ENCODE data around the gene HTR2C. TPM values are rescaled to one million over a fixed set of nuclear protein-coding genes. Genes with fewer than 3 reads are reported as not detected.
"Not testable (repeated sequence)": the region's sequence is repeated elsewhere in the genome, so short reads cannot be mapped to it uniquely, and the experiment has no call there.

Gene HTR2C
- polyA plus RNA-seq, 1 donor from 2014 or later, result 8.6 TPM

DNA sequence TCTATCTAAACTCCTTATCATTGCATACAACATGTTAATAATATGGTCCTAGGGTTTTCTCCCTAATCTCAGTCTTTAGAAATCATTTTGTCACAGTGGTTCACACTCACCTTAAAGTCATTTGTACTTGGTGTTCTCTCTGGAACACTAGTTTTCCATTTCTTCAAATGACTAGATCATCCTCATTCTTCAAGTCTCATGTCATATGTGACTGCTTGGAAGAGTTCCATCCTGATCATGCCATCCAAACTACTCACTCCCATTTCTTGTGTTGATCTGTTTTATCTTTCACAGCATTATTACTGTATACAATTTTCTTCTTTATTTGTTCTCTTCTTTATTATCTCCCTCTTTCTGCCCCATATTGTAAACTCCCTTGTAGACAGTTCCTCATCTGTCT is 66.5 kb downstream of the HTR2C start:
- Histone ChIP-seq H2AFZ (ENCODE audit: low read depth, low read length) (no peak overlapping the region), H3K79me2 (replicated peaks; ENCODE audit: insufficient read depth, low read length) (no peaks in the 10 kb centered on the region), H3K9me3 (ENCODE audit: low read length) (no peaks in the 10 kb centered on the region), H3K9ac (ENCODE audit: low read length) (no peak overlapping the region), H3K27me3 (ENCODE audit: insufficient read depth, low read depth, low read length) (no peaks in the 10 kb centered on the region), H3K9me2 (ENCODE audit: insufficient read depth, low read length) (no peaks in the 10 kb centered on the region), H3K4me2 (ENCODE audit: low read length) (no peak overlapping the region), H4K20me1 (ENCODE audit: insufficient read depth) (no peaks in the 10 kb centered on the region), H3K36me3 (ENCODE audit: insufficient read depth, low read length) (no peaks in the 10 kb centered on the region), H3F3A (ENCODE audit: insufficient read depth, low read length, poor library complexity, severe bottlenecking) (no peaks in the 10 kb centered on the region), H3K27ac (ENCODE audit: low read length) (no peak overlapping the region), H3K4me3 (ENCODE audit: low read length) (no peak overlapping the region)
- no peak for TF ChIP-seq MXI1 (conservative IDR thresholded peaks at IDR 0.05; ENCODE audit: poor library complexity, severe bottlenecking)
- no peak for TF ChIP-seq EZH2 (IDR thresholded peaks at IDR 0.05; ENCODE audit: borderline replicate concordance, insufficient read depth, low read length, poor library complexity, severe bottlenecking)
- TF ChIP-seq TAF1 (IDR thresholded peaks at IDR 0.05; ENCODE audit: low read depth), result no peak
- no peak for TF ChIP-seq RAD21 (conservative IDR thresholded peaks at IDR 0.05)
- TF ChIP-seq EP300 (conservative IDR thresholded peaks at IDR 0.05; ENCODE audit: poor library complexity, severe bottlenecking), result no peak
- TF ChIP-seq POLR2AphosphoS5 (IDR thresholded peaks at IDR 0.05), result no peak

DNA sequence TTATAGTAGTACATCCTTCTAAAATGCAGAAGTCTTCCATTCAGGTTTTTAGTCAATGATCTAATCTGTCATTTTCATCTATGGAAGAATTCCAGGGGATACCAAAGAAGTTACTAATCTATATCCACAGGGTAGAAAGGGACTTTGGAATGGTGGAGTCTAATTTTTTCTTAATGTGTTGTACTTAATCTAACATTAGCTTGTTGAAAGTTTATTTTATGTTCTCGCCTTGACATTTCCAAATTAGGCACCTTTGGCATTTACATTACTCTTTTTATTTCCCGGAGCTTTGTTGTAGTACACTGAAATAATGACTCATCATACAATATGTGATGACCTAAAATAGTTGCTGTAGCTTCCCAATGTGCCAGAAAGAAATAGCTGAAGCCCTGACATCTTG is 91.5 kb downstream of the HTR2C start:
- Histone ChIP-seq H3K9me3 (ENCODE audit: low read length) (no peaks in the 10 kb centered on the region), H3K9ac (ENCODE audit: low read length) (no peak overlapping the region), H3K27me3 (ENCODE audit: insufficient read depth, low read depth, low read length) (no peaks in the 10 kb centered on the region), H3K27ac (ENCODE audit: low read length) (no peak overlapping the region), H3K79me2 (replicated peaks; ENCODE audit: insufficient read depth, low read length) (no peaks in the 10 kb centered on the region), H3K4me3 (ENCODE audit: low read length) (no peak overlapping the region), H3K4me2 (ENCODE audit: low read length) (no peak overlapping the region), H3K9me2 (ENCODE audit: insufficient read depth, low read length) (no peaks in the 10 kb centered on the region), H4K20me1 (ENCODE audit: insufficient read depth) (no peaks in the 10 kb centered on the region), H2AFZ (ENCODE audit: low read depth, low read length) (no peak overlapping the region), H3K36me3 (ENCODE audit: insufficient read depth, low read length) (no peaks in the 10 kb centered on the region), H3F3A (ENCODE audit: insufficient read depth, low read length, poor library complexity, severe bottlenecking) (no peaks in the 10 kb centered on the region)
- TF ChIP-seq RAD21 (conservative IDR thresholded peaks at IDR 0.05), result no peak
- no peak for TF ChIP-seq POLR2AphosphoS5 (IDR thresholded peaks at IDR 0.05)
- no peak for TF ChIP-seq EP300 (conservative IDR thresholded peaks at IDR 0.05; ENCODE audit: poor library complexity, severe bottlenecking)
- TF ChIP-seq TAF1 (IDR thresholded peaks at IDR 0.05; ENCODE audit: low read depth), result no peak
- TF ChIP-seq MXI1 (conservative IDR thresholded peaks at IDR 0.05; ENCODE audit: poor library complexity, severe bottlenecking), result no peak
- TF ChIP-seq SMC3 (conservative IDR thresholded peaks at IDR 0.05; ENCODE audit: poor library complexity), result no peak
- no peak for TF ChIP-seq EZH2 (IDR thresholded peaks at IDR 0.05; ENCODE audit: borderline replicate concordance, insufficient read depth, low read length, poor library complexity, severe bottlenecking)
- TF ChIP-seq, protein P1, sequence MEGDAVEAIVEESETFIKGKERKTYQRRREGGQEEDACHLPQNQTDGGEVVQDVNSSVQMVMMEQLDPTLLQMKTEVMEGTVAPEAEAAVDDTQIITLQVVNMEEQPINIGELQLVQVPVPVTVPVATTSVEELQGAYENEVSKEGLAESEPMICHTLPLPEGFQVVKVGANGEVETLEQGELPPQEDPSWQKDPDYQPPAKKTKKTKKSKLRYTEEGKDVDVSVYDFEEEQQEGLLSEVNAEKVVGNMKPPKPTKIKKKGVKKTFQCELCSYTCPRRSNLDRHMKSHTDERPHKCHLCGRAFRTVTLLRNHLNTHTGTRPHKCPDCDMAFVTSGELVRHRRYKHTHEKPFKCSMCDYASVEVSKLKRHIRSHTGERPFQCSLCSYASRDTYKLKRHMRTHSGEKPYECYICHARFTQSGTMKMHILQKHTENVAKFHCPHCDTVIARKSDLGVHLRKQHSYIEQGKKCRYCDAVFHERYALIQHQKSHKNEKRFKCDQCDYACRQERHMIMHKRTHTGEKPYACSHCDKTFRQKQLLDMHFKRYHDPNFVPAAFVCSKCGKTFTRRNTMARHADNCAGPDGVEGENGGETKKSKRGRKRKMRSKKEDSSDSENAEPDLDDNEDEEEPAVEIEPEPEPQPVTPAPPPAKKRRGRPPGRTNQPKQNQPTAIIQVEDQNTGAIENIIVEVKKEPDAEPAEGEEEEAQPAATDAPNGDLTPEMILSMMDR (IDR thresholded peaks at IDR 0.05; ENCODE audit: poor library complexity, severe bottlenecking), result no peak
- TF ChIP-seq, protein P2, sequence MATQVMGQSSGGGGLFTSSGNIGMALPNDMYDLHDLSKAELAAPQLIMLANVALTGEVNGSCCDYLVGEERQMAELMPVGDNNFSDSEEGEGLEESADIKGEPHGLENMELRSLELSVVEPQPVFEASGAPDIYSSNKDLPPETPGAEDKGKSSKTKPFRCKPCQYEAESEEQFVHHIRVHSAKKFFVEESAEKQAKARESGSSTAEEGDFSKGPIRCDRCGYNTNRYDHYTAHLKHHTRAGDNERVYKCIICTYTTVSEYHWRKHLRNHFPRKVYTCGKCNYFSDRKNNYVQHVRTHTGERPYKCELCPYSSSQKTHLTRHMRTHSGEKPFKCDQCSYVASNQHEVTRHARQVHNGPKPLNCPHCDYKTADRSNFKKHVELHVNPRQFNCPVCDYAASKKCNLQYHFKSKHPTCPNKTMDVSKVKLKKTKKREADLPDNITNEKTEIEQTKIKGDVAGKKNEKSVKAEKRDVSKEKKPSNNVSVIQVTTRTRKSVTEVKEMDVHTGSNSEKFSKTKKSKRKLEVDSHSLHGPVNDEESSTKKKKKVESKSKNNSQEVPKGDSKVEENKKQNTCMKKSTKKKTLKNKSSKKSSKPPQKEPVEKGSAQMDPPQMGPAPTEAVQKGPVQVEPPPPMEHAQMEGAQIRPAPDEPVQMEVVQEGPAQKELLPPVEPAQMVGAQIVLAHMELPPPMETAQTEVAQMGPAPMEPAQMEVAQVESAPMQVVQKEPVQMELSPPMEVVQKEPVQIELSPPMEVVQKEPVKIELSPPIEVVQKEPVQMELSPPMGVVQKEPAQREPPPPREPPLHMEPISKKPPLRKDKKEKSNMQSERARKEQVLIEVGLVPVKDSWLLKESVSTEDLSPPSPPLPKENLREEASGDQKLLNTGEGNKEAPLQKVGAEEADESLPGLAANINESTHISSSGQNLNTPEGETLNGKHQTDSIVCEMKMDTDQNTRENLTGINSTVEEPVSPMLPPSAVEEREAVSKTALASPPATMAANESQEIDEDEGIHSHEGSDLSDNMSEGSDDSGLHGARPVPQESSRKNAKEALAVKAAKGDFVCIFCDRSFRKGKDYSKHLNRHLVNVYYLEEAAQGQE (IDR thresholded peaks at IDR 0.05; ENCODE audit: borderline replicate concordance), result no peak

DNA sequence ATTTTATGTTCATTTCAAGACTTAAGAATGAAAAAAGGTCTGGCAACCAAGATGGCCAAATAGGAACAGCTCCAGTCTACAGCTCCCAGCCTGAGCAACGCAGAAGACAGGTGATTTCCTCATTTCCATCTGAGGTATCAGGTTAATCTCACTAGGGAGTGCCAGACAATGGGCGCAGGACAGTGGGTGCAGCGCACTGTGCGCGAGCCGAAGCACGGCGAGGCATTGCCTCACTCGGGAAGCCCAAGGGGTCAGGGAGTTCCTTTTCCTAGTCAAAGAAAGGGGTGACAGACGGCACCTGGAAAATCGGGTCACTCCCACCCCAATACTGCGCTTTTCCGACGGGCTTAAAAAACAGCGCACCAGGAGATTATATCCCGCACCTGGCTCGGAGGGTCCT is 116.6 kb downstream of the HTR2C start:
- H3K36me3 ChIP-seq (ENCODE audit: insufficient read depth, low read length); H3K4me2 ChIP-seq (ENCODE audit: low read length); H3F3A ChIP-seq (ENCODE audit: insufficient read depth, low read length, poor library complexity, severe bottlenecking); H2AFZ ChIP-seq (ENCODE audit: low read depth, low read length); H3K79me2 ChIP-seq (replicated peaks; ENCODE audit: insufficient read depth, low read length); H3K27ac ChIP-seq (ENCODE audit: low read length); H3K27me3 ChIP-seq (ENCODE audit: insufficient read depth, low read depth, low read length); H3K9ac ChIP-seq (ENCODE audit: low read length); H3K9me2 ChIP-seq (ENCODE audit: insufficient read depth, low read length); H3K4me3 ChIP-seq (ENCODE audit: low read length); H3K9me3 ChIP-seq (ENCODE audit: low read length); H4K20me1 ChIP-seq (ENCODE audit: insufficient read depth): not testable (repeated sequence)

Data from neural cell (in vitro differentiated cells).